ENCODE measurements around the gene PLA2G2D.

The PLA2G2D gene

DNA sequence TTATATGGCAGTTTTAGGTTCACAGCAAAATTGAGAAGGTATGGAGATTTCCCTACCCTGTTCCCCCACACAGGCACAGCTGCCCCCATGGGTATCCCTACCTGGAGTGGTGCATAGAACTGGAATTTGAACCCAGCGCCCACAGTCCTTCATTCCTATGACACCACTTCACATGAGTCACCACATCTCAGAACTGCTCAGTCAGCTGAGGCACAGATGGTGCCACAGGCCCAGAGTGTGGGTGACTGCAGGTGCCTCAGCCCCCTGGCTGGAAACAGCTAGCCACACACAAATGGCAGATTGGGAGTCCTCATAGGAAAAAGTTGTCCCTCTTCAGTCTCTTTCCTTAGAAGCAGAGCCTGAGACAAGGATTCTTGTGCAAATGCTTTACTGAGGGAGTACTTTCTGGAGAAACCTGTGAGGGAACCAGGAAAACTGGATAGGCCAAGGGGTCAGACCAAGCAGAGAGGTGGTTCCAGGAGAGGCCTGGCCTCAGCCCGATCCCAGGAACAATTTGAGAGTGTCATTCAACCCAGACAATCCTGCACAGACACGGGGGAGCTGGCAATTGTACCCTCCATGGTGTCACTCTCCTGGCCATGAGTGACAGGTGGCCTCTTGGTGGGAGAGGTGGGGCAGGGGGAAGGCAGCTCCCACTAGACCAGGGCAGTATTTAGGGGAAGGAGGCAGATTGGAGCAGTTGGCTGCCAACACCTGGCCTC lies 6.9 kb downstream of the PLA2G2D start:
- no peak for DNase-seq

DNA sequence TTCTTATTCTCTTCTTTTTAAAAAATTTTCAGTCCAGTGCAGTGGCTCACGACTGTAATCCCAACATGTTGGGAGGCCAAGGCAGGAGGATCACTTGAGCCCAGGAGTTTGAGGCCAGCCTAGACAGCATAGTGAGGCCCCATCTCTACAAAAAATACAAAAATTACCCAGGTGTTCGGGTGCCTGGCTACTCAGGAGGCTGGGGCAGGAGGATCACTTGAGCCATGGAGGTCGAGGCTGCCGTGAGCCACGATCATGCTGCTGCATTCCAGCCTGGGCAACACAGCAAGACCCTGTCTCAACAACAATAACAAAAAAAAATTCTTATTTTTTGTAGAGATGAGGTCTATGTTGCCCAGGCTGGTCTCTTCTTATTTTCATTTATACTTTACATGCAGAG lies 7.9 kb downstream of the PLA2G2D start:
- DNase-seq = no peak

DNA sequence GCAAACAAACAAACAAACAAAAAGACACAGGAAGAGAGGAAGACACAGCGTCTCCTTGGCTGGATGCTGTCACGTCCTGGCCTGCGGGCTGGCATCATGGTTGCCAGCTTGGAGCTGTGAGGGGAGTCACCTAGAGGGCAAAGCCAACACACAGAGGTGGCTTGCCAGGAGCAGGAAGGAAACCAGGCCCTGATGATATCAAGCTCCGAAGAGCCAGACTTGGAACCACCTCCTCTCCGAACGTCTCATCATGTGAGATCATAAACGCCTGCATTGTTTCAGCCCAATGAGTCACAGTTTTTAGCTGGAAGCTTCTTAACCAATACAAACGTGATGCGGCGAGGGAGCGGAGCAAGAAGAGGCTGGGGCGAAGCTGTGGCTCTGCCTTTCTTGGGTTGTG lies 8.7 kb downstream of the PLA2G2D start:
- no peak for DNase-seq

DNA sequence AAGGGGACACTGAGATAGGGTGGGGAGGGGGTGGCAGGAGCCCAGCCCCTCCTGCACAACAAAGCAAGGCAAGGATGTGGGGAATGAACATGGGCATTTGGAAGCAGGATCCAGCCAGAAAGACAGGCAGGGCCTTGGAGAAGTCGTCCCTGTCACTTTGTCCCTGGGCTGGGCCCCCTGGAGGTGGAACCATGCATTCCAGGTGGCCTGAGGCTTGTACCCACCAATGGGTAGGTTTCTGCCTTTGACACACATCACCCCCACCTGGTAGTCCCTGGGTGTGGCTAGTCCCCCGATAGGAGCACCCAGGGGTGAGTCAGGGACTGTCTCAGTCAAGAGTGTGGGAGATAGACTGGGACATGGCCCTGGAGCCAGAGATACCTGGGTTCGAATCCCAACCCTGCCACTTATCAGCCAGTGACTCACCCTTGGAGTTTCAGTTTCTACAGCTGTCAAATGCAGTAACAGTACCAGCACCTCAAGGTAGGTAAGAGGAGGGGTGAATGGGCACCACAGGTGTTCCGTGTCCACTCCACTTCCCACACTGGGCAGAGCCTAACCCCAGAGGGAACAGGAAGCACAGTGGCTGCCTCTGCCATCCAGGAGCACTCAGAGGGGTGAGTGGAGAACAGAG lies 10.0 kb downstream of the PLA2G2D start:
- no peak for DNase-seq

DNA sequence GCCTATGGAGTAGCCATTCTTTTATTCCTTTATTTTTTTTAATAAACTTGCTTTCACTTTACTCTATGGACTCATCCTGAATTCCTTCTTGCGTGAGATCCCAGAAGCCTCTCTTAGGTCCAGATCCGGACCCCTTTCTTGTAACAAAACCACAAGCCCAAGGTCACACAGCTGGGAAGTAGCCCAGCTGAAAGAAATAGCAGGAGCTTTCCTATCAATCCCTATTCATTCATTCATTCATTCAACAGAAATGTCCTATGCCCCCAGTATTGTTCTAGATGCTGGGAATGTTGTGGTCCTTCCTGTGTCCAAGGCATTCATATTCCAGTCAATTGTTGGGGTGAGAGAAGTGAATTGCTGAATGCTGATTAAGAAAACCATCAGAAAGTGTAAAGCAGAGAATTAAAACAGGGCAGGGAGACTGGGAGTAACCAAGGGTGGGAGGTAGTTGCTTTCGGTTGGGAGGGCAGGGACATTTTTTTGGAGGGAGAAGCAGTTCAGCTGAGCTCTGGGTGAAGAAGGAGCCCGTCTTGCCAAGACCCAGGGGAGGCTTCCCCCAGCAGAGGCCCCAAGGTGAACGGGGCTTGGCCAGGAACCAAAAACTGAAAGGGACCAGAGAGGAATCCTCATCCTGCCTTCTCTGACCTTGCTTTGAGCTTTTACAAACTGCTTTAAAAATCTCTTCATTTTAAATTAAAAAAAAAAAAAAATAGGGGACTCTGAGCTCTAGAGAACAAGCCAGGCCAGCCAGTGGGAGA lies 10.8 kb downstream of the PLA2G2D start:
- no peak for DNase-seq

DNA sequence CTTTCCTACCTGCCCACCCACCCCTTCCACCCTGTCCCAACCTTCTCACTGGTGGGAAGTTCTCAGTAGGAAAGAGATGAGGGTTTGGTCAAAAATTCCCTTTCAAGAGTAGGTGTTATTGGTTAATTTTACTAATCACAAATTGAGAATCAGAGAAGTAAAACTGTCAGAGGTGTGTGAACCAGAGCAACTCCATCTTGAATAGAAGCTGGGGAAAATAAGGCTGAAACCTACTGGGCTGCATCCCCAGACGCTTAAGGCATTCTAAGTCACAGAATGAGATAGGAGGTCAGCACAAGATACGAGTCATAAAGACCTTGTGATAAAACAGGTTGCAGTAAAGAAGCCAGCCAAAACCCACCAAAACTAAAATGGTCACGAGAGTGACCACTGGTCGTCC lies 11.5 kb downstream of the PLA2G2D start:
- DNase-seq = no peak

DNA sequence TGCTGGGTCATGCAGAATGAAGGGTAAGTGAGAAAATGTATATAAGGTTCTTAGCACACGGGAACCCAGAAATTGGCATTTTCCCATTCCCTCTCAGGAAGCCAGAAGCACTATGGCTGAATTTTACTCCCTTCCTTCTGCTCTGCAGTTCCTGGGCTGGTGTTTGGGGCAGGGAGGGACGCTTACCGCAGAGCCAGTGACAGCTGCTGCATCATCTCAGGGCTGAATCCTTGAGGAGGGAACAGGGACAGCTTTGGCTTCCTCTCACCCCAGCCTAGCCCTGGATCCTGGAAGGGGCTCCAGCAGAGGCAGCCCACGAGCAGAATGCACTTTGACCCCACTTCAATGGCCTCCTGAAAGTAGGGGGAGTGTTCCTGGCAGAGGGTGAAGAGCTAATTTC lies 12.0 kb downstream of the PLA2G2D start:
- DNase-seq = no peak

DNA sequence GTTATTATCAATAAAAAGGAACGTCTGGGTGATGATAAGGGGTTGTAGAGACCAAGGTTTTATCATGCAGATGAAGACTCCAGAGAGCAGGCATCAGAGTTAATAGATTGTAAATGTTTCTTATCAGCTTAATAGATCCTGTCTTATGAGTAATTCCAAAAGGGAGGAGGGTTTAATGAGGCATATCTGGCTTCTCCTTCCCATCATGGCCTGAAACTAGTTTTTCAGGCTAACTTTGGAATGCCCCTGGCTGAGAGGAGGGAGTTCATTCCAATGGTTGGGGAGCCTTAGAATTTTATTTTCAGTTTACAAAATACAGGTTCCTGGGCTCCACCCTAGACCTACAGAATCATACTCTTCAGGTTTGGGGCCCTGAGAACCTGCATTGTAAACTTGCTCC lies 13.5 kb downstream of the PLA2G2D start:
- no peak for DNase-seq

DNA sequence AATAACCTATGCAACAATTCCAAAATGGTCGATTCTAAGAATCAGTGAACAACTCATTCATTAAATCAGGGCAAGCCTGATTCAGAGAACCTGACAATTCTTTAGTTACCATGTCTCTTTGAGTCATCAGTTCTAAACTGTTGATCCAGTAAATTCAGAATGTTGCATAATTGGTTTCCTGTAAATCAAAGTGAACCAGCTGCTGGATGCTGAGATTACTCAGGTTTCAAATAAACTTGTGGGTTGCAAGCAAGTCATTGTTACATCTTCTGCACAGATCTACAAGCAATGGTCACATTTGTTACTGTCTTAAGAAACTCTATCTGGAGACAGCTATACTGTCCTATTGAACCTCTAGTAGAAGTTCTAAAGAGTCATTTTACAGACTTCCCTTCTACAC lies 16.5 kb downstream of the PLA2G2D start:
- no peak for DNase-seq

DNA sequence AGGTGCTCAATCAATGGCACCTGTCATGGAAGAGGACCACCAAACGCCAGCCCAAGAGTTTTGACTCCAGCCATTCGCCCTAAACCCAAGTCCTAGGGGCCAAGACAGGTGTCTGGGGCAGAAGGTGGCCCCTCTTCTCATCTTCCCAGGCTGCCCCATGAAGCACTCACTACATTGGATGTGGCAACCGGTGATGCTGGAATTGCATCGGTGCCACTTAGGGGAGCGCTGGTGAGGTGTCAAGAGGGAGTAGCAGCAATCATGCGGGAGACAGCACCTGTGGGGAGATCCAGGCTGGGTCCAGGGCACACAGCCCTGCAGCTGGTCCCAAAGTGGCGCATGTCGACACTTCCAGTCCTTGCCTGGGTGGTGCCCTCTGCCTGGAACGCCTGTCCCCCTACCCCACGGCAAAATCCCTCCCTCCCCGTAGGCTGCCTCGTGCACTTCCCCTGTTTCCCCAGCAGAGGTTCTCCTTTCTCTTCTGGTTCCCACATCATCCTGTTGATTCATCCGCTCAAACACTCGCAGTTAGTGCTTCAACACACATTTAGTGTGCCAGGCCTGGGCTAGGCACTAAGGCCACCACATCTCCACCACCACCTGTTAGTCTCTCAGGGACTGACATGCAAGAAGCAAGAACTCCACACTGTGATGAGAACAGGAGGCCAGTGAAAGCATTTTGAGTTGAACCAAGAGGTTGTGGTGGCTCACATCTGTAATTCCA lies 18.5 kb downstream of the PLA2G2D start:
- DNase-seq = peak in 1 of 2 experiments; percentile 22

DNA sequence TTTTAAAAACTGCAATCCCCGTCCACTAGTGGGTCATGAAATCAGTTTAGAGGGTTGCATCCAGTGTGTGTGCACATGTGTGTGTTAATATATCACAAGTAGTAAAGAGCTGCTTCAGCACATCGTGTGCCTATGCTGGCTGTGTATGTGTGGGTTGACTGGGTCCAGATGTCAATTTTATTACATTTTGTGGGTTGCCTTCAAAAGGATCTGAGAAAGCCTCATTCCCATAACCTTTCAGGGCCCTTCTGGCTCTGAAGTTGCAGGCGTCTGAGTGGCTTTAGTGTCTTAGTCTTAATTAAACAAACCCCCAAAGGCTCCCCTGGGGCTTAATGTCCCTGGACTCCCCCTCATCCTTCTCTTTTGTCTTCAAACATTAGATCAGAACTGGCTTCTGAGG lies 19.8 kb downstream of the PLA2G2D start:
- DNase-seq = no peak

DNA sequence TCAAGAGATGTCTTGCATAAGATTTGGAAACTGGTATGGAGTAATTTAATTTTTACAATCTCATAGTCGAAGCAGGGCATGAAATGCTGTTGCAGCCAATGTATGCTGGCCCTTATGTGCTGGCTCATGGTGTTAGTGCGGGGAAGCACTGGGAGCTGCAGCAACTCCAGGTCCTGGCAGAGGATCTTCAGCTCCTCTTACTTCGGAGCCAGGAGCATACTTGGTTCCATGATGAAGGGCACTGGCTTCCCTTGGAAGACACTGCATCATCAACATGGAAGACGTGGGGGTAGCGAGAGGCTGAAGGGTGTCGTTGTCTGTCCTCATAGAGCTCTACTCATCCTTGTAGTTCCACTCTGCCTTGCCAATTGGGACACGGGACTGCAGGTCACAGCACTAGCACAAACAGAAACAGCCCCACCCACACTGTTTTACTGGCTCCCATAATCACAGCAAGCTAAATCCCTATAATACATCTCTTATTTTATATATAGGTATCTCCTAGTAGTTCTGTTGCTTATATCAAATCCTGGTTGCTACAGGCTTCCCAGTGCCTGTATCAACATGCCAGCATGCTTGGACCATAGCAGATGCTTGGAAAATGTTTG lies 22.4 kb downstream of the PLA2G2D start:
- DNase-seq = no peak

DNA sequence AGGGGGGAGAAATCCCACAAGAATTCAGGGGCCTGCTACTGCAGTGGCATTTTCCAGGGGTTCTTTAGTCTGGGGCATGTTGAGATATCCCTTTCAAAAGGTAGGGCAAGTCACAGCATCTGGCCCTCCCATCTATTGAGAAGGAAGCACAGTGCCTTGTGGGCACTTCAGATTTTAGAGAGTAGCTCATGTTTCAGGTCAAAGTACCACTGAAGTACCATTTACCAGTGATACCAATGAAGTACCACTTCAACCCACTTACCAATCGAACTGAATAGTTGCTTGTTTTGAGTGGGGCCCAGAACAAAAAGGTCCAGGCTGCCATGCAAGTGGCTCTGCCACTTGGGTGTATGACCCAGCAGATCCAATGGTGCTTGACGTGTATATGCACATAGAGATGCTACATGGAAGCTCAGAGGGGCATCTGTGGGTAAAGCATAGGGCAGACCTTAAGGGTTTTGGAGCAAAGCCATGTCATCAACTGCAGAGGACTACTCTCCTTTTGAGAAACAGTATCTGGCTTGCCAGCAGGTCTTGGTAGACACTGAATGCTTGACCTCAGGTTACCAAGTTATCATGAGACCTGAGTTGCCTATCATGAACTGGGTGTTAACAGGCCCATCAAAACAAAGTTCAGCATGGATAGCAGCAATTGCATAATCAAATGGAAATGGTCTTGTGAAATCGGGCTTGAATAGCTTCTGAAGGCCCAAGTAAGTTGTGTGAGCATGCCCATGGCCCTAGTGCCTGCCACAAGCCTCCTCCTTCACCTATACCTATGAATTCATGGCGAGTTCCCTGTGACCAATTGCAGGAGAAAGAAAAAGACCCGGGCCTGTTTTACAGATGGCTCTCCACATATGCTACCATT lies 23.5 kb downstream of the PLA2G2D start:
- no peak for DNase-seq

DNA sequence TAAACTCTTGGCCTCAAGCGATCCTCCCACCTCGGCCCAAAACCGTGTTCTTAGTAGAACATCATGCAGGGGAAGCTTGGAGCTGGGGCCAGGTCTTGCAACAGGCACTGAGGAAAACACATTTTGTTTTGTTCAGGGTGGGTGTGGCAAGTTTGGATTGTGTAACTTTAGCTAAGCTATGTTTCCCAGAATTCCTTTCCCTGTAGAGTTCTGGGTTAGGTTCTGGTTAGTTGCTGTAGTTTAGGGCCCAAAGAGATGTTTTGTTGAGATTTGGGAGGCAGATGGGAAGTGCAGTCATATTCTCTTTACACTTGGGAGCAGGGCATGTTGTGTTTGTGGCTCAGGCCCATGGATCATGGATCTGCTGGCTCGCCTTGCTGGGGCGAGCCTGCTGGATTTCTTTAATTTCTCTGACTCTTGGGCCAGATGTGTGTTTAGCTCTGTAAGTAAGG lies 25.4 kb downstream of the PLA2G2D start:
- no peak for DNase-seq

DNA sequence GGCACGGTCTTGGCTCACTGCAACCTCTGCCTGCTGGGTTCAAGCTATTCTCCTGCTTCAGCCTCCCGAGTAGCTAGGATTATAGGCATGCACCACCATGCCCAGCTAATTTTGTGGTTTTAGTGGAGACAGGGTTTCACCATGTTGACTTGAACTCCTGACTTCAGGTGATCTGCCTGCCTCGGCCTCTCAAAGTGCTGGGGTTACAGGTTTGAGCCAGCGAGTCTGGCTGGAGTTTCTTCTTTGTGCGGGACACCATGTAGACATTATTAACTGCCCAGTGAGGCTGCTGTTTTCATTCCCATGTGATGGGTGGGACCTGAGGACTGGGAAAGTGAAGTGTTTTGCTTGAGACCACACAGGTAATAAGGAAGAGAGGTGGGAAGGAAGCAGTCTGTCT lies 26.0 kb downstream of the PLA2G2D start:
- DNase-seq = no peak

DNA sequence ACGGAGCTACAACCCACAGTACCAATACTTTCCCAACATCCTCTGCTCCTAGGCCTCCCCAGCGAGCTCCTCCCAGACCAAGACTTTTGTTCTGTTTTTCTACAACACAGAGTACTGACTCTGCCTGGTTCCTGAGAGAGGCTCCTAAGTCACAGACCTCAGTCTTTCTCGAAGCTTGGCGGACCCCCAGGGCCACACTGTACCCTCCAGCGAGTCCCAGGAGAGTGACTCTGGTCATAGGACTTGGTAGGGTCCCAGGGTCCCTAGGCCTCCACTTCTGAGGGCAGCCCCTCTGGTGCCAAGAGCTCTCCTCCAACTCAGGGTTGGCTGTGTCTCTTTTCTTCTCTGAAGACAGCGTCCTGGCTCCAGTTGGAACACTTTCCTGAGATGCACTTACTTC lies 28.7 kb downstream of the PLA2G2D start:
- no peak for DNase-seq

DNA sequence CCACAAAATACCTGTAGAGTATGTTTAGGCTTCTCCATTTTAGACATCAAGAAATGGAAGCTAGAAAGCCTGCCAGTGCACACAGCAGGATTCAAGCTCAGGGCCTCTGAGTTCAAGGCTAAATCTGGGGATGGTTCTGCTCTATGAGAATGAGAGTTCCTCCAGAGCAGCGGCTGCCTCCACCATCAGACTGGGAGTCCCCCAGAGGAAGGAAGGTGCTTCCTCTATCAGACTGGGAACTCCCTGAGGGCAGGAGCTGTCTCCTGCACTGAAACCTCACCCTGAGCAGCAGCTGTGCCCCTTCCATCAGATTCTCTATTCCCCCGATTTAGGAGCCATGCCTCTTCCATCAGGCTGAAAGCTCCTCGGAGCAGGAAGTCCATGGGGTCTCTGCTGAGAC lies 29.2 kb downstream of the PLA2G2D start:
- DNase-seq = no peak

DNA sequence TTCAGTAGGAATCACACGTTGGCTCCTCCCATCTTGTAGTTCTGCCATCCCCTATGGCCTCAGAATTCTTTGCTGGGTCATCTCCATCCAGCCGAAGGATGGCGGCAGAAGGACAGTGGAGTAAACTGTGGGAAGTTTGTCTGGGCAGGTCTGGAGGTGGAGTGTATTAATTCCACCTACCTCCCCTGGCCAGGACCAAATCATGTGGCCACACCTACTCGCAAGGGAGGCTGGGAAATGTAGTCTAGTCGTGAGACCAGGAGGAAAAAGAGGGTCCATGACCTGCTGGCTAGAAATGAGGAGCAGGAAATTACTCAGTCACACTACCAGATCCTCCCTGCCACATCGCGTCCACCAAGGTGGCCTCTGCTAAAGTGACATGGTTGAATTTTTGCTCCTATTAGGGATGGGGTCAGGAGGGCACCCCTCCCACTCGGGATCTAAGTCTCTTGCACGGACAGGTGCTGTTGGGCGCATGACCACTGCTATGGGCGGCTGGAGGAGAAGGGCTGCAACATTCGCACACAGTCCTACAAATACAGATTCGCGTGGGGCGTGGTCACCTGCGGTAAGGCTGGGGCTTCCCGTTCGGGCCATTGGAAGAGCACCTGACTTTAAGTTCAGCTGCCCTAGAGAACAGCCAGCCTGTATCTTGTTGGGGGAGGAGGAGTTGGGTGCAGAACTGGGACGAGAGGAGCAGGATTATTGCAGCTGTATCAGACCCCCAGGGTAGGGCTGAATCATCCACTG lies 29.8 kb downstream of the PLA2G2D start:
- no peak for DNase-seq

DNA sequence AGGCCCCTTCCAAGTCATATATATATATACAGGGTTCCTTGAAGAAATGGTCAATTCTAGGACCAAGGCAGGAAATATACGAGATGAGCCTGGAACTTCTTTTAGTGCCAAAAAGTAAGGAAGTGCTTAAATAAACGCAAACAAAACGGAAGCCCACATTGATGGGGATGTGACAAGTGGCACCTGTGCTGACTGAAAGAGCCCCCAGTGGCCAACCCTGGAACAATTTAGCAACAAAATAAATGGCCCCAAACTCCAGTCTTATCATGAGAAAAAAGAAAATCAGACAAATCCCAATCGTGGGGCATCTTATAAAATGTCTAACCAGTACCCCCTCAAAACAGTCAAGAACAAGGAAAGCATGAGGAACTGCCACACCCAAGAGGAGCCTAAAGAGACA lies 31.7 kb downstream of the PLA2G2D start:
- DNase-seq = no peak

DNA sequence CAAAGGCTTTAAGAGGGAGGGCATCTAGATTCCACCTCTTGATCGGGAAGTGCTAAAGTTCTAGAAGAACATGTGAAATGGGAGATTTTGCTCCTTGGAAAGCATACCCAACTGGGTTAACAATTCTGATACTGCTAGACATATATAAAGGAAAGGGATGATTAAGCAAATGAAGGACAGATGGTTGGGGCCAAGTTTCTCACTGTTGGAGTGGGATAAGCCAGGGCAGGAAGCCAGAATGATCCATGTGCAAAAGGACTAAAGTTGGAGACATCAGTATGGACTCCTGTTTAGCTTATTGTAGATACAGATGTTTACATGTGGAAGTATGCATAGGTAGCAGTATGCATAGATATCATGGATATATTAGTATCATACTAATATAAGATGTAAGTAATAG lies 32.5 kb downstream of the PLA2G2D start:
- DNase-seq = no peak

Data from AML-193 (cell line).